ENCODE results near the gene TCERG1L. TPM values are rescaled to one million over a fixed set of nuclear protein-coding genes. Genes with fewer than 3 reads are reported as not detected.
"Not testable (repeated sequence)": the region's sequence is repeated elsewhere in the genome, so short reads cannot be mapped to it uniquely, and the experiment has no call there.

Gene TCERG1L
- total RNA-seq, 2 experiments from 2014 or later: 0.70 to 0.80 TPM

GRCh38 chr10:131154306-131155025 is 157.1 kb downstream of the TCERG1L start:
- CTCF ChIA-PET: no interaction called here
- POLR2A ChIA-PET: no interaction called here

DNA sequence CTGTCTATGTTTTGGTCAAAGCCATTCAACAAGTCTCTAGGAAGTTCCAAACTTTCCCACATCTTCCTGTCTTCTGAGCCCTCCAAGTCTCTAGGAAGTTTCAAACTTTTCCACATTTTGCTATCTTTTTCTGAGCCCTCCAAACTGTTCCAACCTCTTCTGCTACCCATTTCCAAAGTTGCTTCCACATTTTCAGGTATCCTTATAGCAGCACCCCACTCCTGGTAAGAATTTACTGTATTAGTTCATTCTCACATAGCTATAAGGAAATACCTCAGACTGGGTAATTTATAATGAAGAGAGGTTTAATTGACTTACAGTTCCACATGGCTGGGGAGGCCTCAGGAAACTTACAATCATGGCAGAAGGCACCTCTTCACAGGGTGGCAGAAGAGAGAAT is 159.1 kb downstream of the TCERG1L start:
- POLR2A ChIA-PET: not testable (repeated sequence)

GRCh38 chr10:131150126-131150525 is 161.4 kb downstream of the TCERG1L start:
- CTCF ChIA-PET: no interaction called here
- POLR2A ChIA-PET: no interaction called here

More for the DNA sequence above, 159.1 kb downstream of the TCERG1L start:
- CTCF ChIA-PET: not testable (repeated sequence)

DNA sequence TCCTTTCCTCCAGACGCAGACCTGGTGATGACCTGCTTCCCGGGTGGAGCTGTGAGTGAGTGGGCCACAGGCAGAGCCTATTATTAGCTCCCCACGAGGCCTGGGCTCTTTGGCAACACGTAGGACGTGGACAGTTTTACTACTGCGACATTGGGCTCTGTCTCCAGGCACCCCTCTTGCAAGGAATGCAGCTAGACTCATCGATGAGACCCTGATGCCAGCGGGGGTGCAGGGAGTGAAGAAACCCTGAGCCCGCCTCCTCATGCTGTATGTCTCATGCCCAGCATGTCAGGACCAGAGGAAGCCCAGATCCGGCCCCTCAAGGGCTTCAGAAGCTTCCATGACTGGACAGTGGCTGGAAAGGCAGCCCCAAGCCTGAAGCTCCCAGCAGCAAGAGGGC is 161.9 kb downstream of the TCERG1L start:
- ChIA-PET POLR2A (no interaction called here), CTCF (no interaction called here)

- ChIA-PET CTCF (no interaction called here), POLR2A (no interaction called here)
These were observed 162.4 kb downstream of the TCERG1L start for GRCh38 chr10:131149111-131149510.

- POLR2A ChIA-PET: no interaction called here
These were observed 163.3 kb downstream of the TCERG1L start for GRCh38 chr10:131148270-131148669.

DNA sequence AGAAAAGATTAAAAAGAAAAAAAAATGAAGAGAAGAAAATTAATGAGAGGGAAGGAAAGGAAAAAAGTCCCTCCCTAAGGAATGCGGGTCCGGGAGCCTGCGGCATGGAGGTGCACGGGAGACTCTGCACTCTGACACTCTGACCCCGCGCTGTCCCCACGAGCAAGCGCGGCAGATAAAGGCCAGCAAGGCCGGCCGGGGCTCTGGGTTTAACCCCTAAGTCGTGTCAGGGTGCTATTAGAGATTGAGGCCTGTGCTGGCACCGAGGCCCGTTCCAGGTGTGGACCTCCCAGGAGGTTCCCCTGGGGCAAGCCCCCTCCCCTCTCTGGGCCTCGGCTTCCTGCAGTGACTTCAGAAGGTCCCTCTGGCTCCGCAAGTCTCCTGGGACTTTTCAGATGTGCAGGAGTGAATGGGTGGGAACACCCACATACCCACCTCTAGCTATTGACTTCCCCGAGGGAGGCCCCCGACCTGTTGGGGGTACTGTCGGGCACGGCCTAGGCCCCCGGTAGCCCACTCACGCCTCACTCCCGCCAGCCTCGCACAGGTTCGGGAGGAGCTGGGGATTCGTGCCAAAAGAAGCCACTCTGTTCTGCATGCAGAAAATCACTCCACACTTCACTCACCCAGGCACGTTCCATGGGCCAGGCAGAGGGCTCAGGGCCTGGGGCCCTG is 164.1 kb downstream of the TCERG1L start:
- ChIA-PET POLR2A (no interaction called here), CTCF (no interaction called here)

More at GRCh38 chr10:131148270-131148669, 163.3 kb downstream of the TCERG1L start:
- CTCF ChIA-PET: no interaction called here

DNA sequence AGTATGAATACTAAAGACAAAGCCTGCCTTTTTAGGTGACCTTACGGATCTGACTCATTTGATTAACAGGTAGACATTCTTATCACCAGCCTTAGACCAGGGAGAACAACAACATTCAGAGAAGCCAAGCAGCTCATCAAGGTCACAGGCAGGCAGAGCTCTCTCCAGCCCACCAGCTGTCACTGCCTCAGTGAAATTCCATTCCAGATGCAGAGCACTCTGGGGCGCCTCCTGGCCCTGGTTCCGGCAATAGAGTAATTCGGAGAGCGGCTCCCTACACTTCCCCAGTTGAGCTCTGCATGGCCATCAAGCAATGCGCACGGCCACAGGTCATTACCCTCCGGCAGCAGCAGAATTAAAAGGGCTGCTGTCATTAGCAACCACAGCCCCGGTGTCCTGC is 164.7 kb downstream of the TCERG1L start:
- CTCF ChIA-PET: no interaction called here

GRCh38 chr10:131145756-131146155 is 165.8 kb downstream of the TCERG1L start:
- POLR2A ChIA-PET: no interaction called here
- CTCF ChIA-PET: no interaction called here

More for the DNA sequence above, 164.7 kb downstream of the TCERG1L start:
- POLR2A ChIA-PET: no interaction called here

DNA sequence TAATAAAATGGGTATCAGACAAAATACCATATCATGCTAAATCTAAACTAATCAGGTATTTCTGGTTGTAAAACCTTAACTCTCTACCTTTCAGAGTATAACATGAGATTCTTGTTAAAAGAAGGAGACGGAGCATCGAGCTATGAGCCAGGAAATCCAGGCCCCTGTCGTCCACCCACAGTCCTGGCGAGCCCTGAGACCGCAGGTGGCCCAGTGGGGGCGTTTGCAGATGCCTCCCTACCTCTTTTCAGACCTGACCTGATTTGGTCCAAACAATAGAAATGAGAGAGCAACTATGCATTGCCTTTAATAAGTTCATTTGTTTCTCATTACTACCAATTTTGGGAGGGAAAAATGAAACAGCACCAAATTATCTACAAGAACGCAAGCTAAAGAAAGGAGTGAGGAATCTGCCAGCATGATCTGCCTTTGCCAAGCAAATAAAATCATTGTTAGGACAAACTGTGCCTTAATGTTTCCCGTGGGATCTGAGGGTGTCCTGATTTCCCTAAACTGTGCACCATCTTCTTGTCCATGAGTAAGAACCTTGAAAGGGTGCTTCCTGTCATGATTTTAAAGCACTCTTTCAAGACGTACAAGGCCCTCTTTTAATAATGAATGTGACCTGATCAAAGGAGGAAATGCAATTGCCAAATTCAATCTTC is 166.7 kb downstream of the TCERG1L start:
- CTCF ChIA-PET: no interaction called here
- POLR2A ChIA-PET: no interaction called here

DNA sequence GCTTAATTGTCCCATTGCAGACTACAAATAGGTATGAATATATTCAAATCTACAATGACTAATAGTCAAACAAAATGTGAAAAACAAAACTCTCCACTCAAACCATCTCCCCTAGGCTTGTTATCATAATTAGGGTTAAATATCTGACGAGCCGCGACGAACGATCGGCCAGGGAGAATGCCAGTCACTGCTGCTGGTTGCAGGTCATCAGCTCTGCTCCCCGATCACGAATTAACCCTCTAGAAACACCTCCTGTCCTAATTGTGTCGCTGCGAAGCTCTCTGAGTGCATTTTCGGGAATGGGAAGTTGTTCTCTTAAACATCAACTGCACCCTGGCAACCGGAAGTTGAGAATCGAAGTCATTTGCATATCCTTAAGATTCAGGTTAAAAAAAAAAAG is 167.3 kb downstream of the TCERG1L start:
- CTCF ChIA-PET: no interaction called here
- POLR2A ChIA-PET: no interaction called here

- POLR2A ChIA-PET: no interaction called here
- CTCF ChIA-PET: no interaction called here
These were observed 167.9 kb downstream of the TCERG1L start for GRCh38 chr10:131143425-131144165.

DNA sequence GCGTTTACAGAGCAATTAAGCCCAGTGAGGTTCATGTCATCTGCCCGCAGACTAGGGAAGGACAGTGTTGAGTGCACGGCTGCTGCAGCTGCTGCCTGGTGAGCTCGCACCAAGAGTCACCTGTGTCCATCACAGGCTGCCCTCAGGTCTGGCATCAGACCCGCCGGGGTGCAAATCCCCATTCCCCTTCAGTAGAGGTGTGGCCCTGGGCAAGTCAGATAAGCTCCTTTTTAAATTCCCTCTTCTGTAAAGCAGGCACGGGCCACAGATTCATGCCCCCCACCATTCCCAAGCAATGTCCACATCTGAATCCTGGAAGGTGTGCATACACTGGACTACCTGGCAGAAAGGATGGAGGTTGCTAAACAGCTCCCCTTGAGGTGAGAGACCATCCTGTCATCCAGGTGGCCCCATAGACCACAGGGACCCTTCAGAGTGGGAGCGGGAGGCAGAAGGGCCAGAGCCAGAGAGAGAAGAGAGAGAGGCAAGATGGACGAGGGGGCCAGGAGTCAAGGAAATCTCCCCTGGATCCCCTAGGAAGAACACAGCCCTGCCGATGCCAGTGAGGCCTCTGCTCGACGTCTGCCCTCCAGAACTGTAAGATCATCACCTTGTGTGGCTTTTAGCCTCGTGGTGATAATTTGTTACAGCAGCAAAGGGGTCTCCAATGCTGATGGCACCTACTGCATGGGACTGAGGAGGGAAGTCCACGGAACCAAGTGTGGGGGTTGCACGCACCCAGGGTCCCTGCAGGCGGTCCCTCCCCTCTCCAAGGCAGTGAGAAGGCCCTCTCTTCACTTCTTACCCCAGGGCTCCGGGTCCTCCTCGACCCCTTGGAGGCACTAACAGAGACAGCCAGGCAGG is 168.8 kb downstream of the TCERG1L start:
- ChIA-PET POLR2A (no interaction called here), CTCF (no interaction called here)

DNA sequence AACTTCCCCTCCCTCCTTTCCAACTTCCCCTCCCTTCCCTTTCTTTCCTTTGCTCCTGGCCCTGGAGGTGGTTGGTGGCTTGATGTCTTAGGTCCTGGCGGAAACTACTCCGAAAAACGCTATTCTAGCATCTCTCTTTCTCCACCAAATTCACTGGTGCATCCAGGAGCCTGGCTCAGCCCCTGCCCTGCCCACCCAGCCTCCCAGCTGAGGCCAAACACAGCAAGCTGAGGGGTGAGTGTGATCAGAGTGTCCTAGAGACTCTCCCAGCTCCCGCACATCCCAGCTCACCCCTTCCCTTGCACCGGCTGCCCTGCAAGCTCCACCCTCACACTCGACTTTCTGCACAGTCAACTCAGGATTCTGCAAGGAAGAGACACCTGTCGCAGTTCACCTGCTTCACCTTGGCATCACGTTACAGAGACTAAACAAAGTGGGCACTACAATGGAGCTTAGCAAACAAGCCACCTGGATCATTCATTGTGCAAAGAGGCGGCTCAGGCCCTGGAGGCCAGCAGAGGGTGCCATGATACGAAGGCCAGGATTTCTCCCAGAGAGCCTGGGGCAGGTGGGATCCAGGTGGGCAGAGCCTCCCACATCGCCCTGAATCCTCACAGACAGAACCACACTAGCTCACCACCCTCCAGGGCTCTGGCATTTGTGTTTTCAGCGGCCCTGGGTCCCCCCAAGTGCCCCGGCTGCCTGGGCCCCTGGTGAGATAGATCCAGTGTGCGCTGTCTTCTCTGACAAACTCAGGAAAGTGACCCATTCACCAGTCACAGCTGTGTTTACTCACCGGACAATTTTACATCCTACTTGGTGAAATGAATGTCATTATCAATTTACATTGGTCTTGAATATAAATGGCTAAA is 169.6 kb downstream of the TCERG1L start:
- CTCF ChIA-PET: no interaction called here
- POLR2A ChIA-PET: no interaction called here

DNA sequence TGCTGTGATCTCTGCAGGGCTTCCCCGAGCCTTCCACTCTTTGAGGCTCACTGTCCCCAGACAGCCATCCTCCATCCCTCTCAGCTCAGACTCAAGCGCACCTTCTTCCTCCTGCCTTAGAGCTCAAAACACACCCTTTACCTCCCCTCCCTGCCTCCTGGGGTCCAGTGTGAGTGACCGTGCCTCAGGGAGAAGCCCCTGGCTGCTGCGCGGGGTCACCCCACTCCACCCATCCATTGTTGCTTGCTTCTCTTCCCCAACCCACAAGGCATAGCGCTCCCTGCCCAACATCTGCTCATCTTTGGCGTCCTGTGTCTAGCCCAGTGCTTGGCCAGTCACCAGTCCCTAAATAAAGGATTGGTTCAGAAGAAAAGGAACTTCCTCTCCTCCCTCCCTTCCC is 170.3 kb downstream of the TCERG1L start:
- ChIA-PET POLR2A (no interaction called here), CTCF (no interaction called here)

DNA sequence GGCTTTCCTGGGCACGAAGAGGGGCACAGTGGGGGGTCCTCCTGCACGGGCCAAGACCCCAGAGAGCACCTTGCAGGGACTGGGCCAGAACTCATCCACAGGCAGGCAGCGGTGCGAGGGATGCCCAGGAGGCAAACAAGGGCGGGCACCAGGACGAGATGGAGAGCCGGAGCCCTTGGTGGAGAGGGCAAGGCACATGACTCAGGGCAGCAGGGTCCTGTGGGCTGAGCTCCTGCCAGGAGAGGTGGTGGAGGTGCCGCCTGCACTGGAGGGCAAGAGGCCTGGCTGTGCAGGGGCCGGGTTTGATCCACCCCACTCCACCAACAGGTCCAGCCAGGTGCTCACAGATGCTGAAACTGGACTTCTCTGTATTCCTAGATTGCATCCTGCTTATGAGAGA is 170.9 kb downstream of the TCERG1L start:
- ChIA-PET CTCF (no interaction called here), POLR2A (no interaction called here)

DNA sequence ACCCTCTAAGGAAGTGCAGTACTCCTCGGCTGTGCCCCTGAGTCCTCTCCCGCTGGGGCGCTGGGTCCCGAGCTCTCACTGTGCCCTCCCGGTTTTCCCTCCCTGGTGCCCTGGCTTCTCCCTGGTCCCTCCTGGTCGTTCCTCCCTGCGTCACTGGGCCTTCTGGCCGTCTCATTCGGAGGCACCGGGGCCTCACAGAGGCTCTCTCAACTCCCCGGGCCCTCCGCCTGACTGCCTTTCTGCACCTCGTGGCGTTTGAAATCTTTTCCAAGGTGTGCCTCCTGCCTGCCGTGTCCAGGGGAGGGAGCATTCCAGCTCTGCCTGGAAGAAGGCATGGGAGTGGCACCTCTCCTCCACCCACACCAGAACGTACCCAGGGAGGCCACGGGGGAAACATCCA is 174.3 kb downstream of the TCERG1L start:
- POLR2A ChIA-PET: no interaction called here
- CTCF ChIA-PET: no interaction called here

- POLR2A ChIA-PET, CTCF ChIA-PET: not testable (repeated sequence)
These were observed 175.2 kb downstream of the TCERG1L start for GRCh38 chr10:131136336-131136735.

DNA sequence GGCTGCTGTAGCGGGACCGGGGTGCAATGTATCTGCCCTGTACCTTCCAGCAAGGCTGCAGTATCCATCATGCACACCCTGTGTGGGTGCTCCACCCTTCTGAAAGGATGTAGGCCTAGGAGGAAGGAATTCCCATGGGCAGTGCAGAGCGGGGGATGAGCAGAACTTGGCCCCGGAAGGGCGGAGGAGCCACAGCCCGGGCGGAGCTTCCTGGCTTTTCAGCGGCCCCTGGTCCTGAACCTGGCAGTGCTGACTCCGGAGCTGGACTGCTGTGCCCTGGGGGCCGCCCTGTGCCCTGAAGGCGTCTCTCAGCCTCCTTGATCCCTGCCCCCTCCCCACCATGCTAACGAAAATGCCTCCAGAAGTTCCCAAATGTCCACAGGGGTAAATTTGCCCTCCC is 175.8 kb downstream of the TCERG1L start:
- ChIA-PET CTCF (no interaction called here), POLR2A (no interaction called here)

Measured in activated CD8-positive, alpha-beta memory T cell treated with anti-CD3 and anti-CD28 coated beads for 36 hours (primary cell).